Type B pancreatic cell (in vitro differentiated cells): ENCODE results near the gene SGIP1. TPM values are rescaled to one million over a fixed set of nuclear protein-coding genes. Genes with fewer than 3 reads are reported as not detected.

ENCODE experiments used
- DNase-seq: peaks from one replicate; pipeline ENCODE4 v3.0.0; 2021; ENCODE audit warnings: mixed read lengths; ENCODE audit not compliant: unreplicated experiment; ENCODE audit errors: extremely low spot score
- H3K27ac Mint-ChIP-seq: 2 replicates; pipeline ENCODE4 v1.8.0; 2021; ENCODE audit warnings: mild to moderate bottlenecking, mixed read lengths
- H3K27me3 Mint-ChIP-seq: 2 replicates; pipeline ENCODE4 v1.8.0; 2021; ENCODE audit warnings: mixed read lengths
- H3K36me3 Mint-ChIP-seq: 2 replicates; pipeline ENCODE4 v1.8.0; 2021; ENCODE audit warnings: mixed read lengths
- H3K4me1 Mint-ChIP-seq: one replicate; pipeline ENCODE4 v1.8.0; 2021; ENCODE audit warnings: mixed read lengths; ENCODE audit not compliant: unreplicated experiment
- H3K4me3 Mint-ChIP-seq: 2 replicates; pipeline ENCODE4 v1.8.0; 2021; ENCODE audit warnings: mild to moderate bottlenecking, mixed read lengths
- H3K9me3 Mint-ChIP-seq: 2 replicates; pipeline ENCODE4 v1.8.0; 2021; ENCODE audit warnings: mixed read lengths
- total RNA-seq: library from RNA; stranded (reverse); gene quantifications from 2 replicates; pipeline ENCODE4 v1.2.1, GENCODE V29; 2021; ENCODE audit warnings: low replicate concordance
- TF ChIP-seq, protein P1 (sequence below): fragments of 200-600 bp; sonication (generic); conservative IDR thresholded peaks from 2 replicates; pipeline ENCODE4 v1.5.0; 2021; ENCODE audit warnings: antibody characterized with exemption, mild to moderate bottlenecking

The SGIP1 gene
- total RNA-seq, 1 donor from 2014 or later: 3.4 TPM

DNA sequence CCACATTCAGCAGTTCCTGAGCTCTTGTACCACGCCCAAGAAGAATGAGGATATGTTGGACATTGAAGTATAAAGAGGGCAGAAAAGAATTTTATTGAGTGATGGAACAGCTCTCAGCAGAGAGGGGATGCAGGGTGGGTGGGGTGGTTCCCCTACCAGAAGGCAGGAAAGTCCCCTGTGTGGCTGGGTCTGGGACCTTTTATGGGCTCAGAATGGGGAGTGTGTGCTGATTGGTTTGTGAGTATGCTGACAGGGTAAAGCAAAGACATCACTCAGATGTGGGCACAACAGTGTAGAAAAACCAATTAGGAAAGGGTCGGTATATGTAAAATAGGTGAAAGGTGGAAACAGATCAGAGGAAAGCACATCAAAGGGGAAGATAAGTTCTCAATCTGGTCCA lies 62.2 kb downstream of the SGIP1 start:
- TF ChIP-seq, protein P1, sequence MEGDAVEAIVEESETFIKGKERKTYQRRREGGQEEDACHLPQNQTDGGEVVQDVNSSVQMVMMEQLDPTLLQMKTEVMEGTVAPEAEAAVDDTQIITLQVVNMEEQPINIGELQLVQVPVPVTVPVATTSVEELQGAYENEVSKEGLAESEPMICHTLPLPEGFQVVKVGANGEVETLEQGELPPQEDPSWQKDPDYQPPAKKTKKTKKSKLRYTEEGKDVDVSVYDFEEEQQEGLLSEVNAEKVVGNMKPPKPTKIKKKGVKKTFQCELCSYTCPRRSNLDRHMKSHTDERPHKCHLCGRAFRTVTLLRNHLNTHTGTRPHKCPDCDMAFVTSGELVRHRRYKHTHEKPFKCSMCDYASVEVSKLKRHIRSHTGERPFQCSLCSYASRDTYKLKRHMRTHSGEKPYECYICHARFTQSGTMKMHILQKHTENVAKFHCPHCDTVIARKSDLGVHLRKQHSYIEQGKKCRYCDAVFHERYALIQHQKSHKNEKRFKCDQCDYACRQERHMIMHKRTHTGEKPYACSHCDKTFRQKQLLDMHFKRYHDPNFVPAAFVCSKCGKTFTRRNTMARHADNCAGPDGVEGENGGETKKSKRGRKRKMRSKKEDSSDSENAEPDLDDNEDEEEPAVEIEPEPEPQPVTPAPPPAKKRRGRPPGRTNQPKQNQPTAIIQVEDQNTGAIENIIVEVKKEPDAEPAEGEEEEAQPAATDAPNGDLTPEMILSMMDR: no peak
- no peak overlapping the region for H3K4me3 Mint-ChIP-seq
- no peaks in the 10 kb centered on the region for H3K36me3 Mint-ChIP-seq
- no peak for DNase-seq
- no peaks in the 10 kb centered on the region for H3K27me3 Mint-ChIP-seq
- no peak overlapping the region for H3K27ac Mint-ChIP-seq
- H3K4me1 Mint-ChIP-seq: peaks cover 9% of the 10 kb centered on the region
- H3K9me3 Mint-ChIP-seq: no peaks in the 10 kb centered on the region

DNA sequence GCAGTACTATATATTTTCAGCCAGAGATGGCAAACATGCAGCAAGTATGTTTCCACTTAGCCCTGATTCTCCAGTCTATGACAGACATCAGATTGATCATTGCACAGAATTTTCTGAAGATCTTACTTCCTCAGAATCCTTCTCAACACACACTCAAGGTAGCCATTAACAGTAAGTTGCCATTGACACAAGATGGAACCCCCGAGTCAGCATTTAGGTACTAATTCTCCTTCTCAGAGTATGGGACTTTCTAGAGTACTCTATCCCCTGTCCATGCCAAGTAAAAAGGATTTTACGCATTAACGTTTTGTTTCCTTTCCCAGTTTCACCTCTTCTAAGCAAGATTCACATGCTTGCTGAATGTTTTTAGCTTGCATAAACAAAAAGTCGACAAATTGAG lies 63.5 kb downstream of the SGIP1 start:
- Mint-ChIP-seq H3K27ac (no peak overlapping the region), H3K4me3 (no peak overlapping the region), H3K36me3 (no peaks in the 10 kb centered on the region), H3K9me3 (no peaks in the 10 kb centered on the region), H3K27me3 (no peaks in the 10 kb centered on the region), H3K4me1 (peaks cover 5% of the 10 kb centered on the region)
- no peak for DNase-seq
- TF ChIP-seq, protein P1: no peak

DNA sequence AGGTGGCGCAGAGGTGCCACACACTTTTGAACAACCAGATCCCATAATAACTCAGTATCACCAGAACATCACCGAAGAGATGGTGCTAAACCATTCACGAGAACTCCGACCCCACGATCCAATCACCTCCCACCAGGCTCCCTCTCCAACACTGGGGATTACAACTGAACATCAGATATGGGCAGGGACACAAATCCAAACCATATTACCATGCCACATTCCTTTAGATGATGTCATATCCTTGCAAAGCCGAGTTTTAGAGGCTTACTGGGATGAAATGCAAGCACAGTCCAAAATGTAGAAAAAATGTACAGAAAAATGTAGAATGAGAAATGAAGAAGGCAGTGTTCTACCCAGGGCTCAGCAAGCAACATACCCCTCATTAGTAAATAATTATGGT lies 64.7 kb downstream of the SGIP1 start:
- TF ChIP-seq, protein P1: no peak
- Mint-ChIP-seq H3K36me3 (no peaks in the 10 kb centered on the region), H3K4me3 (no peak overlapping the region), H3K9me3 (no peaks in the 10 kb centered on the region), H3K27me3 (no peaks in the 10 kb centered on the region), H3K27ac (no peak overlapping the region), H3K4me1 (peaks cover 5% of the 10 kb centered on the region)
- DNase-seq: no peak

DNA sequence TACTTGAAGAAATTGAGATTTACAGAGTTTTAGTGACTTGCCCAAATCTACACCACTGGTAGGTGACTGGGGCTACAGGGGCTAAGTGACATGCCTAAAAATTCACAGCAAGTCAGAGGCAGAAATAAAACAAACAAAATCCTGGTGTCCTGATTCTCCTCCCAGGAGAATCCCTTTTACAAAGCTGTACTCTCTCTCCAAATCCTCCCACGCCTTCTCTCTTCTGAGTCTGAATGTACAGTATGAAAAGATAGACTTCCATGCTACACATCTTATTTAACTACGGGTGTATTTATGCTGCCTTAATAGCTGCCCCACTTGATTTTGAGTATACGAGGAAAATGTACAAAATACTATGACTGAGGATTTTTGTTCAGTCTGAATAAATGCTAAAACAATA lies 65.4 kb downstream of the SGIP1 start:
- no peak for DNase-seq
- Mint-ChIP-seq H3K27ac (no peak overlapping the region), H3K4me1 (peaks cover 5% of the 10 kb centered on the region), H3K9me3 (no peaks in the 10 kb centered on the region), H3K27me3 (no peaks in the 10 kb centered on the region), H3K4me3 (no peak overlapping the region), H3K36me3 (no peaks in the 10 kb centered on the region)
- TF ChIP-seq, protein P1: no peak

DNA sequence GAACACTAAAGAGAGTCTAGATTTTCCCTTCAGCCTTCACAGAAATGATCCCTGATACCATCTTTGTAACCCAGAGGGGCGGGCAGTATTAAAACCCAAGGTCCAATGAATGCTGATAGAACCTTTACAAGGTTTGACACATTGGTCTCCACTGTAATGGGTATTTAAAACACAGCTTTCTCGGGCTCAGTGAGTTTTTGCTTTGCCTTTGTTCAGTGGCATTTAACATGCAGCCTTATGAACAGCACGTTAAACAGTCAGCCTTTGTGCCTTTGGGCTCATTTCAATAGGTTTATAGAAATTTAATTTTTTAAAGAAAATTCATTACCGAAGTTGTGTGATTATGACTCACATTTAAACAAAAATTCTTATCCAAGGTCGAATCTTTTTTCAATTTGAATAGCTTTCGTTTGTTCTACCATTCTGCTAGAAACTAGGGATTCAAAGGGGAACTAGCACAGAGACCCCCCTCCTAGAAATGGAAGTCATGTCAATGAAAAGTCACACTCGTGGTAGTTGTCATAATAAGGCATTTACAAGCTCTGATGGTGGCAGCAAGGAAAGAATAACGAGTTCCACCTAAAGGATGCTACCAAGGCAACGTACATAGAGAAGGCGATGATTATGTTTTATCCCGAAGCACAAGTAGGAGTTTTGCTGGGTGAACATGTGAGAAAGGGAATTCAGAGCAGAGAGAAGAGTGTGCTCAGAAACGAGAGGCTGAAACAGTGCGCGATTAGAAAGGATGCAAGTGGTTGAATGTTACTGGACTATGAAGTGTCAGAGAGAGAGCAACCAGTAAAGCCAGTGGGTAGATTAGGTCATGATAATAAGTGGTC lies 66.2 kb downstream of the SGIP1 start:
- Mint-ChIP-seq H3K36me3 (no peaks in the 10 kb centered on the region), H3K27ac (no peak overlapping the region), H3K9me3 (no peaks in the 10 kb centered on the region), H3K27me3 (no peaks in the 10 kb centered on the region), H3K4me1 (peaks cover 5% of the 10 kb centered on the region), H3K4me3 (no peak overlapping the region)
- no peak for DNase-seq
- TF ChIP-seq, protein P1: no peak
